ENCODE results near the gene FAM114A1.

DNA sequence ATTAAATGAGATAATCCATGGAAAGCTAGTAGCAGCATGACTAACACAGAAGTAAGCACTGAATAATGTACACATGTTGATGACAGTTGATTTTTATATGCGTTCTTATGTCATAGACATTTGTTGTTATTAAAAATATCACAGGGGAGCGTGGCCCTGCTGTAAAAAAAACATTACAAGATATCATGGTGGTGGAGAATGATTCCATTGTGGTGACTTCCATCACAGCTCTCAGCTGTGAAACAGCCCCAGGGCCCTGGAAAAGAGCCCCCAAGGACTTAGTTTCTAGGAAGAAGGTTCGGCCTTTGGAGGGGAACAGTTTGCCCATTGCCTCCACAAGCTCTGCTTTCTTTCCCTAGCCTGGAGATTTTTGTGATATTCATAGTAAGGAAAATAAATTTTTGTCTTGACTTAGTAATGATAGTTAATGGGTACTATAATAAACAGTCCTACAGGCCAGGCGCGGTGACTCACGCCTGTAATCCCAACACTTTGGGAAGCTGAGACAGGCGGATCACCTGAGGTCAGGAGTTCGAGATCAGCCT lies 49.9 kb downstream of the FAM114A1 start:
- TF ChIP-seq CTCF (IDR thresholded peaks at IDR 0.05): no peak
- TF ChIP-seq POLR2AphosphoS5 (IDR thresholded peaks at IDR 0.05; ENCODE audit: insufficient read depth in 1 of 2, low read depth in 1 of 2): no peak
